ENCODE data around the gene WDR93. TPM values are rescaled to one million over a fixed set of nuclear protein-coding genes. Genes with fewer than 3 reads are reported as not detected.

WDR93 gene
- total RNA-seq, 2 experiments from 2014 or later, result 0.19 TPM; not detected in 1

GRCh38 chr15:89665449-89666181 lies 25.0 kb upstream of the WDR93 start:
- Histone ChIP-seq H3K4me2 (ENCODE audit: low read length) (no peak overlapping the region), H3K36me3 (ENCODE audit: insufficient read depth, low read length) (no peaks in the 10 kb centered on the region), H3K9me3 (ENCODE audit: low read length) (no peaks in the 10 kb centered on the region), H2AFZ (ENCODE audit: low read length) (no peak overlapping the region), H3K27ac (ENCODE audit: low read depth, low read length, poor library complexity, severe bottlenecking) (no peak overlapping the region), H3K4me3 (ENCODE audit: low read depth, low read length, poor library complexity, severe bottlenecking) (no peak overlapping the region), H3K4me1 (ENCODE audit: insufficient read depth, low read length, poor library complexity, severe bottlenecking) (no peaks in the 10 kb centered on the region), H4K20me1 (ENCODE audit: insufficient read depth, low read length) (no peaks in the 10 kb centered on the region), H3K9me2 (ENCODE audit: insufficient read depth, low read length) (no peaks in the 10 kb centered on the region), H3K79me2 (ENCODE audit: insufficient read depth, low read depth, low read length) (no peaks in the 10 kb centered on the region)
- ChIA-PET CTCF (ENCODE audit: unreplicated experiment) (no interaction called here), POLR2A (no interaction called here)
- TF ChIP-seq EZH2phosphoT487 (IDR thresholded peaks at IDR 0.05; ENCODE audit: borderline replicate concordance, low read depth, low read length), result no peak
- TF ChIP-seq CTCF (conservative IDR thresholded peaks at IDR 0.05; ENCODE audit: low read length), result no peak
- intact Hi-C loops (cut with micrococcal nuclease; ENCODE audit: unreplicated experiment), result no loop called here
- DNase-seq (ENCODE audit: low spot score), result no peak
- no TSS peak for BruUV-seq (replicated peaks)

- Histone ChIP-seq H3K4me2 (ENCODE audit: low read length) (no peak overlapping the region), H2AFZ (ENCODE audit: low read length) (no peak overlapping the region), H3K79me2 (ENCODE audit: insufficient read depth, low read depth, low read length) (no peaks in the 10 kb centered on the region), H3K4me3 (ENCODE audit: low read depth, low read length, poor library complexity, severe bottlenecking) (no peak overlapping the region), H3K9me2 (ENCODE audit: insufficient read depth, low read length) (no peaks in the 10 kb centered on the region), H3K36me3 (ENCODE audit: insufficient read depth, low read length) (no peaks in the 10 kb centered on the region), H3K4me1 (ENCODE audit: insufficient read depth, low read length, poor library complexity, severe bottlenecking) (no peaks in the 10 kb centered on the region), H4K20me1 (ENCODE audit: insufficient read depth, low read length) (no peaks in the 10 kb centered on the region), H3K9me3 (ENCODE audit: low read length) (no peaks in the 10 kb centered on the region), H3K27ac (ENCODE audit: low read depth, low read length, poor library complexity, severe bottlenecking) (no peak overlapping the region)
- BruUV-seq (replicated peaks), result no TSS peak
- ChIA-PET CTCF (ENCODE audit: unreplicated experiment) (no interaction called here), POLR2A (no interaction called here)
- intact Hi-C loops (cut with micrococcal nuclease; ENCODE audit: unreplicated experiment), result no loop called here
- DNase-seq (ENCODE audit: low spot score), result no peak
- no peak for TF ChIP-seq EZH2phosphoT487 (IDR thresholded peaks at IDR 0.05; ENCODE audit: borderline replicate concordance, low read depth, low read length)
- TF ChIP-seq CTCF (conservative IDR thresholded peaks at IDR 0.05; ENCODE audit: low read length), result no peak
These were observed 24.3 kb upstream of the WDR93 start for GRCh38 chr15:89666184-89666857.

Data from OCI-LY7 (cell line).